ENCODE measurements around the gene SLC25A12.

DNA sequence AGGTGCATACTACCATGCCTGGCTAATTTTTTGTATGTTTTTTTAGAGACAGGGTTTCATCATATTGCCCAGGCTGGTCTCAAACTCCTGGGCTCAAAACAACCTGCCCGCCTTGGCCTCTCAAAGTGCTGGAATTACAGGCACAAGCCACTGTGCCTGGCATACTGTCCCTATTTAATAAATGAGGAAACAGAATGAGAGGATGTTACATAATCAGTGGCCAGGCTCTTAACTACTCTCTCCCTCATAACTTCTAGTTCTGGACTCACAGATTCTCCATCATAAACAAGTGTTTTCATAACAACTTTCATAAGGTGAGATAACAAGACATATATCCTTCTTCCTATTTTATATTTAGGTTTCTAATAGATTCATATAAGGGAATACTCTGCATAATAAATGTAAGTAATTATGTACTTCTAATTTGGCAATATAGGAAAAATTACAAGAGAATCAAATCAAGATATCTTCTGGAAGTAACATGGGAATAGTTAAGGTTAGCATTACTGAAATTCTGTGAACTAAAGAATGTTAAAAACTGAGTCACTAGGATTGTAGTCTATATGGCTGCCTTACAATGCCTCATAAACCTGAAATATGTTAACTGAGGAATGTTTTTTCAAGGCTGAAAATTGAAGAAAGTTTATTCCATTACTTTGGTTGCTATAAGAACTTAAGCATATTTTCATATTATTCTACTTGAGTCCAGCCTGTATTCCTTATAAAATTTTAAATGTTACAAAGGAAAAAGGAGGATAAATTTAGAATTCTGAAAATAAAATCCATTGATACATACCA is 71.3 kb downstream of the SLC25A12 start:
- TF ChIP-seq EZH2 (IDR thresholded peaks at IDR 0.05; ENCODE audit: borderline replicate concordance, low read depth, low read length, severe bottlenecking) = no peak
- TF ChIP-seq, protein P1, sequence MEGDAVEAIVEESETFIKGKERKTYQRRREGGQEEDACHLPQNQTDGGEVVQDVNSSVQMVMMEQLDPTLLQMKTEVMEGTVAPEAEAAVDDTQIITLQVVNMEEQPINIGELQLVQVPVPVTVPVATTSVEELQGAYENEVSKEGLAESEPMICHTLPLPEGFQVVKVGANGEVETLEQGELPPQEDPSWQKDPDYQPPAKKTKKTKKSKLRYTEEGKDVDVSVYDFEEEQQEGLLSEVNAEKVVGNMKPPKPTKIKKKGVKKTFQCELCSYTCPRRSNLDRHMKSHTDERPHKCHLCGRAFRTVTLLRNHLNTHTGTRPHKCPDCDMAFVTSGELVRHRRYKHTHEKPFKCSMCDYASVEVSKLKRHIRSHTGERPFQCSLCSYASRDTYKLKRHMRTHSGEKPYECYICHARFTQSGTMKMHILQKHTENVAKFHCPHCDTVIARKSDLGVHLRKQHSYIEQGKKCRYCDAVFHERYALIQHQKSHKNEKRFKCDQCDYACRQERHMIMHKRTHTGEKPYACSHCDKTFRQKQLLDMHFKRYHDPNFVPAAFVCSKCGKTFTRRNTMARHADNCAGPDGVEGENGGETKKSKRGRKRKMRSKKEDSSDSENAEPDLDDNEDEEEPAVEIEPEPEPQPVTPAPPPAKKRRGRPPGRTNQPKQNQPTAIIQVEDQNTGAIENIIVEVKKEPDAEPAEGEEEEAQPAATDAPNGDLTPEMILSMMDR (IDR thresholded peaks at IDR 0.05; ENCODE audit: borderline replicate concordance, extremely low read depth, low read length, poor library complexity, severe bottlenecking) = no peak

Data from DND-41 (cell line).